Sigmoid colon (tissue), 7 donors: ENCODE results near the gene E2F8. TPM values are rescaled to one million over a fixed set of nuclear protein-coding genes. Genes with fewer than 3 reads are reported as not detected.

ENCODE experiments used
- DNase-seq: peaks from one replicate; pipeline ENCODE4 v3.0.0-alpha.2; 2019
- H3K27ac ChIP-seq, 4 donors: fragments of 200-600 bp; sonication (generic); one replicate each; pipeline ENCODE4 v1.5.1; 2016 to 2019; ENCODE audit warnings: mild to moderate bottlenecking in 1 of 4
- H3K27me3 ChIP-seq, 3 donors: fragments of 200-600 bp; sonication (generic); one replicate each; pipeline ENCODE4 v1.5.1; 2019; ENCODE audit warnings: mild to moderate bottlenecking in 1 of 3
- H3K36me3 ChIP-seq, 4 donors: fragments of 200-600 bp; sonication (generic); one replicate each; pipeline ENCODE4 v1.5.1; 2016 to 2019
- H3K4me1 ChIP-seq, 4 donors: fragments of 200-600 bp; sonication (generic); one replicate each; pipeline ENCODE4 v1.5.1; 2017 to 2019
- H3K4me3 ChIP-seq, 4 donors: fragments of 200-600 bp; sonication (generic); one replicate each; pipeline ENCODE4 v1.5.1; 2017 to 2019; ENCODE audit warnings: mild to moderate bottlenecking in 2 of 4, moderate library complexity in 1 of 4
- H3K9me3 ChIP-seq, 4 donors: fragments of 200-600 bp in 3 of 4; sonication (generic) in 3 of 4; one replicate each; pipeline versions ENCODE4 v1.5.1 to v1.6.1; 2013 to 2019
- EP300 ChIP-seq, 4 donors: sonication (generic); formaldehyde crosslinking; IDR thresholded peaks; one replicate each; pipeline ENCODE4 v1.6.1; 2017; ENCODE audit warnings: antibody characterized with exemption in 4 of 4
- POLR2A ChIP-seq, 2 donors: fragments of 450-650 bp; IDR thresholded peaks; one replicate each; pipeline ENCODE4 v1.6.1; 2016; ENCODE audit warnings: antibody characterized with exemption in 2 of 2, mild to moderate bottlenecking in 2 of 2, moderate library complexity in 2 of 2
- POLR2AphosphoS5 ChIP-seq, 4 donors: sonication (generic); formaldehyde crosslinking; IDR thresholded peaks; one replicate each; pipeline ENCODE4 v1.6.1; 2017; ENCODE audit warnings: antibody characterized with exemption in 4 of 4
- WGBS, 2 donors: extraction: QIAGEN DNeasy Blood & Tissue Kit; methylation state at CpG; one replicate each; pipeline ENCODE4 v1.1.7; 2013; 5-methylcytosine and 5-hydroxymethylcytosine counted together
- intact Hi-C: fragments of 100-400 bp; cut with DNase I; formaldehyde crosslinking; loops from one replicate; pipeline ENCODE4 v1.15.1; 2023
- polyA plus RNA-seq, 3 donors: library from polyadenylated mRNA; stranded (reverse); fragments of 200-250 nt; gene quantifications; one replicate each; pipeline ENCODE4 v1.2.3, GENCODE V29; 2013
- total RNA-seq, 4 donors: library from RNA; depleted of rRNA; stranded (reverse); fragments of >200 nt; gene quantifications; one replicate each; pipeline ENCODE4 v1.1.0, GENCODE V29; 2016
- TF ChIP-seq, protein P1 (sequence below), 4 experiments: fragments of 450-650 bp in 3 of 4; fragments of 200-600 bp in 1 of 4; IDR thresholded peaks; one replicate each; pipeline ENCODE4 v1.5.1; 2016 to 2019; ENCODE audit warnings: antibody characterized with exemption in 4 of 4, mild to moderate bottlenecking in 3 of 4, moderate library complexity in 2 of 4
- donor health status: healthy with polysubstance abuse.
- donor health status: Bipolar disorder and iron deficiency.
- donor health status: healthy.

Gene E2F8
- total and polyA plus RNA-seq, 7 donors: 0.16 to 4.0 (median 1.0) TPM; not detected in 1

GRCh38 chr11:19283991-19284390 is 43.2 kb upstream of the E2F8 start:
- no peak for DNase-seq
- 66 to 70% methylated on average over 3 of the region's 3 CpGs for WGBS, 2 donors

GRCh38 chr11:19281555-19281954 is 40.8 kb upstream of the E2F8 start:
- DNase-seq: no peak
- Histone ChIP-seq H3K36me3 (no peaks in the 10 kb centered on the region), H3K4me3 (no peak overlapping the region), H3K27ac (no peak overlapping the region), H3K4me1 (no peaks in the 10 kb centered on the region), H3K9me3 (no peaks in the 10 kb centered on the region), H3K27me3 (peaks cover 0 to 7% (median 0%) of the 10 kb centered on the region in 3 donors)
- TF ChIP-seq EP300 (IDR thresholded peaks at IDR 0.05) (no peak), POLR2A (IDR thresholded peaks at IDR 0.05) (no peak), POLR2AphosphoS5 (IDR thresholded peaks at IDR 0.05) (no peak)
- TF ChIP-seq, protein P1, sequence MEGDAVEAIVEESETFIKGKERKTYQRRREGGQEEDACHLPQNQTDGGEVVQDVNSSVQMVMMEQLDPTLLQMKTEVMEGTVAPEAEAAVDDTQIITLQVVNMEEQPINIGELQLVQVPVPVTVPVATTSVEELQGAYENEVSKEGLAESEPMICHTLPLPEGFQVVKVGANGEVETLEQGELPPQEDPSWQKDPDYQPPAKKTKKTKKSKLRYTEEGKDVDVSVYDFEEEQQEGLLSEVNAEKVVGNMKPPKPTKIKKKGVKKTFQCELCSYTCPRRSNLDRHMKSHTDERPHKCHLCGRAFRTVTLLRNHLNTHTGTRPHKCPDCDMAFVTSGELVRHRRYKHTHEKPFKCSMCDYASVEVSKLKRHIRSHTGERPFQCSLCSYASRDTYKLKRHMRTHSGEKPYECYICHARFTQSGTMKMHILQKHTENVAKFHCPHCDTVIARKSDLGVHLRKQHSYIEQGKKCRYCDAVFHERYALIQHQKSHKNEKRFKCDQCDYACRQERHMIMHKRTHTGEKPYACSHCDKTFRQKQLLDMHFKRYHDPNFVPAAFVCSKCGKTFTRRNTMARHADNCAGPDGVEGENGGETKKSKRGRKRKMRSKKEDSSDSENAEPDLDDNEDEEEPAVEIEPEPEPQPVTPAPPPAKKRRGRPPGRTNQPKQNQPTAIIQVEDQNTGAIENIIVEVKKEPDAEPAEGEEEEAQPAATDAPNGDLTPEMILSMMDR (IDR thresholded peaks at IDR 0.05): no peak
- WGBS, 2 donors: 62 to 65% methylated on average over 2 of the region's 2 CpGs
- intact Hi-C loops: no loop called here

More at GRCh38 chr11:19283991-19284390, 43.2 kb upstream of the E2F8 start:
- H3K4me3 ChIP-seq: no peak overlapping the region
- H3K4me1 ChIP-seq: no peaks in the 10 kb centered on the region
- H3K27me3 ChIP-seq: peaks cover 0 to 7% (median 0%) of the 10 kb centered on the region in 3 donors
- no peaks in the 10 kb centered on the region for H3K36me3 ChIP-seq
- TF ChIP-seq POLR2A (IDR thresholded peaks at IDR 0.05): no peak
- TF ChIP-seq POLR2AphosphoS5 (IDR thresholded peaks at IDR 0.05): no peak
- TF ChIP-seq, protein P1 (IDR thresholded peaks at IDR 0.05): no peak
- no peak for TF ChIP-seq EP300 (IDR thresholded peaks at IDR 0.05)
- intact Hi-C loops: no loop called here
- no peaks in the 10 kb centered on the region for H3K9me3 ChIP-seq
- H3K27ac ChIP-seq: no peak overlapping the region

DNA sequence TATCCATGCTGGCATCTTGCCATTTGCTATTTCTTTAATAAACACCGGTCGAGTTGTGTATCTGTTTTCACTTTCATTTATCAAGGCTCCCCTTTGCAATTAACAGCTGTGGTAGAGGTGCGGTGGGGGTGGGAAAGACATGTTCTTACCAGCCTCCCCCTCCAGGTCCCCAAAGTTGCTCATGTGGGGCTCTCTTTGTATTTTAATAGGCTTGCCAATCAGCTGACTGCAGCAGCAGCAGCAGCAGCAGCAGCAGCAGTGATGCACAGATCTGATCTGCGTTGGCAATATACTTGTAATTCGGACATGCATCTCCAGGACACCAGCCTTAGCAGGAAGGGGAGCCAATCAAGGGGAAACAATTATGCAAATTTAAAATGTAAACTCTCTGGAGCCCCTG is 40.3 kb upstream of the E2F8 start:
- no peaks in the 10 kb centered on the region for H3K36me3 ChIP-seq
- H3K27ac ChIP-seq: no peak overlapping the region
- no peak overlapping the region for H3K4me3 ChIP-seq
- H3K27me3 ChIP-seq: peaks cover 0 to 6% (median 0%) of the 10 kb centered on the region in 3 donors
- H3K9me3 ChIP-seq: no peaks in the 10 kb centered on the region
- no peak for DNase-seq
- intact Hi-C loops: no loop called here
- no peak for TF ChIP-seq EP300 (IDR thresholded peaks at IDR 0.05)
- TF ChIP-seq POLR2A (IDR thresholded peaks at IDR 0.05): no peak
- no peak for TF ChIP-seq POLR2AphosphoS5 (IDR thresholded peaks at IDR 0.05)
- TF ChIP-seq, protein P1 (IDR thresholded peaks at IDR 0.05): no peak
- no peaks in the 10 kb centered on the region for H3K4me1 ChIP-seq
- WGBS, 2 donors: 26 to 45% methylated on average over 5 of the region's 5 CpGs

DNA sequence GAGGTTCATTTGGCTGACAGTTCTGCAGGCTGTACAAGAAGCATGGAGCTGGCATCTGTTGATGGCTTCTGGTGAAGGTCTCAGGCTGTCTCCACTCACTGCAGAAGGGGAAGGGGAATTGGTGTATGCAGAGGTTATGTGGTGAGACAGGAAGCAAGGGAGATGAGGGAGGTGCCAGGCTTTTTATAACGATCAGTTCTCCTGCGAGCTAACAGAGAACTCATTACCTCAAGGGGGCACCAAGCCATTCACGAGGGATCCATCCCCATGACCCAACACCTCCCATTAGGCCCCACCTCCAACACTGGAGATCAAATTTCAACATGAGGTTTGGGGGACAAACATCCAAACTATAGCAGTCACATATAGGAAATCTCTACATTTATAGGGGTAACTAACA is 38.7 kb upstream of the E2F8 start:
- TF ChIP-seq EP300 (IDR thresholded peaks at IDR 0.05) (no peak), POLR2A (IDR thresholded peaks at IDR 0.05) (no peak), POLR2AphosphoS5 (IDR thresholded peaks at IDR 0.05) (no peak)
- TF ChIP-seq, protein P1 (IDR thresholded peaks at IDR 0.05): no peak
- no peaks in the 10 kb centered on the region for H3K36me3 ChIP-seq
- no peaks in the 10 kb centered on the region for H3K4me1 ChIP-seq
- H3K4me3 ChIP-seq: no peak overlapping the region
- peaks cover 0 to 4% (median 0%) of the 10 kb centered on the region in 3 donors for H3K27me3 ChIP-seq
- no peaks in the 10 kb centered on the region for H3K9me3 ChIP-seq
- 43 to 85% methylated on average over 3 of the region's 3 CpGs for WGBS, 2 donors
- intact Hi-C loops: no loop called here
- no peak overlapping the region for H3K27ac ChIP-seq
- no peak for DNase-seq
